Spleen (tissue), 7 donors: ENCODE results near the gene SMOC2.

Source experiments
- POLR2A ChIP-seq, 3 donors: fragments of 450-650 bp; IDR thresholded peaks; one replicate each; pipeline ENCODE4 v1.5.1; 2017; ENCODE audit warnings: antibody characterized with exemption in 3 of 3, mild to moderate bottlenecking in 1 of 3
- POLR2AphosphoS5 ChIP-seq, 3 donors: sonication (generic); formaldehyde crosslinking; IDR thresholded peaks; one replicate each; pipeline ENCODE4 v1.5.1; 2017; ENCODE audit warnings: antibody characterized with exemption in 3 of 3
- TF ChIP-seq, protein P1 (sequence below), 11 experiments: fragments of 200-600 bp in 7 of 11; fragments of 450-650 bp in 4 of 11; sonication (generic) in 4 of 11; IDR thresholded peaks in 8 of 11; conservative IDR thresholded peaks in 3 of 11; 1 replicate in 7 of 11; 2 replicates in 4 of 11; pipeline versions ENCODE4 v1.4.0 to v1.8.0; 2016 to 2021; ENCODE audit warnings: antibody characterized with exemption in 11 of 11, inconsistent platforms in 4 of 11, mild to moderate bottlenecking in 1 of 11
- donor health status: DM: no; HTN: no; CAD: no; lungs with moderate emphysema.
- donor health status: DM: no; HTN: no; CAD: no.
- donor health status: DM: no; HTN: no; CAD: no.

- TF ChIP-seq POLR2A (IDR thresholded peaks at IDR 0.05) (no peak), POLR2AphosphoS5 (IDR thresholded peaks at IDR 0.05) (no peak)
- TF ChIP-seq, protein P1, sequence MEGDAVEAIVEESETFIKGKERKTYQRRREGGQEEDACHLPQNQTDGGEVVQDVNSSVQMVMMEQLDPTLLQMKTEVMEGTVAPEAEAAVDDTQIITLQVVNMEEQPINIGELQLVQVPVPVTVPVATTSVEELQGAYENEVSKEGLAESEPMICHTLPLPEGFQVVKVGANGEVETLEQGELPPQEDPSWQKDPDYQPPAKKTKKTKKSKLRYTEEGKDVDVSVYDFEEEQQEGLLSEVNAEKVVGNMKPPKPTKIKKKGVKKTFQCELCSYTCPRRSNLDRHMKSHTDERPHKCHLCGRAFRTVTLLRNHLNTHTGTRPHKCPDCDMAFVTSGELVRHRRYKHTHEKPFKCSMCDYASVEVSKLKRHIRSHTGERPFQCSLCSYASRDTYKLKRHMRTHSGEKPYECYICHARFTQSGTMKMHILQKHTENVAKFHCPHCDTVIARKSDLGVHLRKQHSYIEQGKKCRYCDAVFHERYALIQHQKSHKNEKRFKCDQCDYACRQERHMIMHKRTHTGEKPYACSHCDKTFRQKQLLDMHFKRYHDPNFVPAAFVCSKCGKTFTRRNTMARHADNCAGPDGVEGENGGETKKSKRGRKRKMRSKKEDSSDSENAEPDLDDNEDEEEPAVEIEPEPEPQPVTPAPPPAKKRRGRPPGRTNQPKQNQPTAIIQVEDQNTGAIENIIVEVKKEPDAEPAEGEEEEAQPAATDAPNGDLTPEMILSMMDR (IDR thresholded peaks at IDR 0.05 in 8 of 11, conservative IDR thresholded peaks at IDR 0.05 in 3 of 11), result no peak
These were observed 259.9 kb downstream of the SMOC2 start for GRCh38 chr6:168700880-168701279.
